CD4-positive, alpha-beta T cell treated with Interleukin-21 for 1 hour (primary cell): ENCODE measurements around the gene ADPRHL1.
"Not testable (repeated sequence)": the region's sequence is repeated elsewhere in the genome, so short reads cannot be mapped to it uniquely, and the experiment has no call there.

Experiments used
- DNase-seq: peaks from one replicate; pipeline ENCODE4 v3.0.0-alpha.2; 2020

Gene ADPRHL1

DNA sequence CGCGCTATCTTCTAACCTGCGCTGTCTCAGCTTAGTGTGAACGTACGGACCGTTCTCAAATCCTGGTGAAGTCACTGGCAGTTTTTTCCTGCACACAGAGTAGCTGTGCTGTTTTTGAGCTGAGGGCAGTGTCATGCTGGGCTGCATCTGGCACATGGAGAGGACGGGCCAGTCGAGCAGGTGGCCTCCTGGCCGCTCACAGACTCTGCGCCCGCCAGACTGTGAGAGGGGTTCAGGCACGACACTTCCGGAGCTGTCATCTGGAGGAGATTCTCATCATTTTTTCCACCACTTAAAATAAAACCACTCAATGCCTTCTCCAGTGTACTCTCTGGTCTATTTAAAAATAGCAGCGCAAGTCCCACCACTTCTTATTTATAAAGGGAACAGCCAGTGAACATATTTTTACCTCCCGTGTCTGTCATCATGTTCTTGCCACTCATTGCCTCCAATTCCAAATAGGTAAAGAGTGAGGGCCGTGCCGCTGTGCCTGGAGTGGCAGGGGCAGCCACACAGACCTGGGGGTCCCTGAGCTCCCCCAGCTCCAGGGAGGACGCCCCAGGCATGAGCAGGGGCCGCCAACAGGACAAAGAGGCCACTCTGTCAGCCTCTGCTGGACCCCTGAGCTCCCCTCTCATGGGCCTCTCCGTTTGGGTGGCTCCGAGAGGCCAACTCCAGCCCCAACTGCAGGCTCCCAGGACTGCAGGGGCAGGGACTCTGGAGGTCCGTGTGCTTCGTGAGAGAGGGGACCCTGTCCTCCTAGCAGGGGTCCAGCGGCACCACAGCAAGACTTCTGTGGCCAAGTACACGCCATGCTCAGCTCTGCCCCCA lies 52.5 kb downstream of the ADPRHL1 start:
- DNase-seq = no peak

- no peak for DNase-seq
Observed at GRCh38 chr13:113399755-113400149, 53.5 kb downstream of the ADPRHL1 start.

DNA sequence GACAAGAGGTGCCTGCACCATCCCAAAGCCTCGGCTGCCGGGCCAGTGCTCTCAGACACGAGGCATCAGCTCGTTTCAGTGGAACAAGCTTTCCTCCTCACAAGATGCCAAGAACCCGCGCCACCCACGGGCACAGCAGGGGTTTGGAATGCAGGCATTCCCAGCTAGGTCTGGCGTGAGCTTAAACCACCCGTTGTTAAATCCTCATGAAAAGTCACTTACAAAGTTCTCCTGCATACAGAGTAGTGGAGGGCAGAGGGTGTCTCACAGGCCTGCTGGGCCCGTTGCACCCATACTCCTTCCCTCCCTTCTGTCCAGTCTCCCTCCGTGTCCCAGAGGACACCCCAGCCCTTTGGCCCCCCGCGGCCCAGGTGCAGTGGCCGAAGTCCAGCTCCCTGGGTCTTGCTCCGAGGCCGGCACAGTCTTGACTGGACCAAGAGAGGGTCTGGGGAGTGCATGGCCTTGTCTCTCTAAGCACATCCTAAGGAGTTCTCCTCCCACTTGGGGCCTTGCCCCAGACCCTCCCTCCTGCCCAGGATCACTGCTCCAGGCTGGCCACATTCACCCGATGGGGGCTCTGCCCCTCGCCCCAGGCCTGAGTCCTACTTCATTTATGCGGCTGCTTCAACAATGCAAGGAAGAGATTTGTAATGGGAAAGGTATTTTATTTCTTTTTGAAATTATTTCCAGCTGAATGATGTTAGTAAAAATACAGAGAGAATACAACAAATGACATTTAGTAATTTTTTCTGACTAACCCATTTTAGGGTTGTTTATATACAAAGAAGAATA lies 54.1 kb downstream of the ADPRHL1 start:
- no peak for DNase-seq

DNA sequence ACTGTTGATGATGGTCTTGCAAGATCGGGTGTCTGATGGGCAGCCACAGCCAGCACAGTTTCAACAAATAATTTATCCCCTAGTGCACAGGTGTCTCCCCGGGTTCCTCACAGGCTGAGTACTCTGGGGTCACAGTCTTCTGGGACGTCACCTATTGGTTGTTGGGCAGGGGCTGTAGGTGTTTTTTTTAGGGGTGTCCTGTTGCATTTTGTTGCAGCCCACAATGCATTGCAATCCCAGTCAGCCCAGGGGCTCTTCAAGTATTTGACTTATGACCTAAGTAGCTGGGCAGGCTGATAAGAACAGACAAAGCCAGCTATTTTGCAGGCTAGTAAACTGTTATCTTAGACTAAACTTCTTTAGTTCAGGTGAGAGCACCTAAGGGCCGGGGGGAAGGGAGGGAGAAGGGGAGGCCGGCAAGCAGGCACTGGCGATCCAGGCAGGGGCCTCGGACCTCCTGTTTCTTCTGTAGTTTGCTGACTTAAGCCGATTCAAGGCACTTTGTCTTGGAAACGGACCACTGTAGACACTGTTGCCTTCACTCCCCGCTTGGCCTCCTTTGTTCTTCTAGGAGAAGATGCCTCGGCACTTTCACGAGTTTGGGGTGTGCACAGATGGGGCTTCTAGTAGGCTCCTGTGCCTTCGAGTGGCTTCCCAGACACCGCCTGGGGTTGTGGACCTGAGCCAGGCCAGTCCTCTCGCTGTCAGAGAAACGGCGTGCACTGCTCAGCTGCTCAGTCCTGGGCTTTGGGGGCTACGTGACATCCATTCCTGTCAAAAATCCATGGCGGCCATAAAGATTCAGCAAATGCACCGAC lies 55.5 kb downstream of the ADPRHL1 start:
- DNase-seq = no peak

DNA sequence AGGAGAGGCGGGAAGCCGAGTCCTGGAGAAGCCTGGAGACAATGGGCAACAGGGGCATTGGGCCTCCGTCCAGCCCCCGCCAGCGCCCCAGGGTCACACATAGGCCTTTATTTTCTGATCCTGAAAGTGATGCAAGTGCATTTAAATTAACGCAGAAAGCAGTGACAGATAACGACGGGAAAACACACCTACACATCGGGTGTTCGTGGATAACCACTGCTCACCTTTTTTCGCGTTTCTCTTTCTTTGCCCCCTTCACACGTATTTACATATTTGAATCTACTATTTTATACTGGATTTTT lies 59.0 kb downstream of the ADPRHL1 start:
- DNase-seq = no peak

- DNase-seq = peak; percentile 80
Observed at GRCh38 chr13:113393563-113394338, 59.5 kb downstream of the ADPRHL1 start.

DNA sequence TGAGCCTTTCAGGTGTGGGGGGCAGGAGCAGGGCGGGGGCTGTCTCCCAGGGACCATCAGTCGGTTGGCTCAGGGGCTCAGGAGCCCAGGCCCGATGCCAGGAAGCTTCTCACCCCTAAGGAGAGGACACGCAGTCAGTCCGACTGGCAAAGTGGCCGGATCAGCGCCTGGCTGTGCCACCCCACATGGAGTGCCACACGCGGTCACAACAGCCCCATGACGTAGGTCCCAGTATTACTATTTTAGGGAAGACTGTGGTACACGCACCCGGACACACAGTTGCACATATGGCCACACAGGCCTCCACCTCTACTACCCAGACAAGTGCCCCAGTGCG lies 60.1 kb downstream of the ADPRHL1 start:
- no peak for DNase-seq

DNA sequence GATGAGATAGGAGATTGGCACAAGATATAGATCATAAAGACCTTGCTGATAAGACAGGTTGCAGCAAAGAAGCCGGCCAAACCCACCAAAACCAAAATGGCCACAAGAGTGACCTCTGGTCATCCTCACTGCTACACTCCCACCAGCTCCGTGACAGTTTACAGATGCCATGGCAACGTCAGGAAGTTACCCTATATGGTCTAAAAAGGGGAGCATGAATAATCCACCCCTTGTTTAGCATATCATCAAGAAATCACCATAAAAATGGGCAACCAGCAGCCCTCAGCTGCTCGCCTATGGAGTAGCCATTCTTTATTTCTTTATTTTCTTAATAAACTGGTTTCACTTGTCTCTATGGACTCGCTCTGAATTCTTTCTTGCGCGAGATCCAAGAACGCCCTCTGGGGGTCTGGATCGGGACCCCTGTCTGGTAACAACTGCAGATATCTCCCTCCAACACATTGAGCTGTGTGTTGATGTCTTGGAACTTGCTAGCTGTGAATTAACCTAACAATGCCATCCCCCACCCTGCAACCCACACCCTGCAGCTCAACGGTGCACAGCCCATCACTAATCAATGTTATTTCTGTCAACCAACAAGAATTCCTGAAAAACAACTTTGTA lies 62.3 kb downstream of the ADPRHL1 start:
- no peak for DNase-seq

DNA sequence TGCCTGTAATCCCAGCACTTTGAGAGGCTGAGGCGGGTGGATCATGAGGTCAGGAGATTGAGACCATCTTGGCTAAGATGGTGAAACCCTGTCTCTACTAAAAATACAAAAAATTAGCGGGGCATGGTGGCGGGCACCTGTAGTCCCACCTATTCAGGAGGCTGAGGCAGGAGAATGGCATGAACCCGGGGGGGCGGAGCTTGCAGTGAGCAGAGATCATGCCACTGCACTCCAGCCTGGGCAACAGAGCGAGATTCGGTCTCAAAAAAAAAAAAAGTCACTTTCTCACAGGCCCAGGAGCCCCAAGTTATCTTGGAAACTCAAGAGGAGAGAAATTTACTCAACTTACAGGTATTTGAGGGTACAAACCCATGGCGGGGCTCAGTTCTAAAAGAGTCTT lies 63.7 kb downstream of the ADPRHL1 start:
- DNase-seq = not testable (repeated sequence)

- no peak for DNase-seq
Observed at GRCh38 chr13:113387396-113387795, 65.9 kb downstream of the ADPRHL1 start.

- DNase-seq = no peak
Observed at GRCh38 chr13:113383089-113383488, 70.2 kb downstream of the ADPRHL1 start.

- not testable (repeated sequence) for DNase-seq
Observed at GRCh38 chr13:113382542-113382941, 70.7 kb downstream of the ADPRHL1 start.

DNA sequence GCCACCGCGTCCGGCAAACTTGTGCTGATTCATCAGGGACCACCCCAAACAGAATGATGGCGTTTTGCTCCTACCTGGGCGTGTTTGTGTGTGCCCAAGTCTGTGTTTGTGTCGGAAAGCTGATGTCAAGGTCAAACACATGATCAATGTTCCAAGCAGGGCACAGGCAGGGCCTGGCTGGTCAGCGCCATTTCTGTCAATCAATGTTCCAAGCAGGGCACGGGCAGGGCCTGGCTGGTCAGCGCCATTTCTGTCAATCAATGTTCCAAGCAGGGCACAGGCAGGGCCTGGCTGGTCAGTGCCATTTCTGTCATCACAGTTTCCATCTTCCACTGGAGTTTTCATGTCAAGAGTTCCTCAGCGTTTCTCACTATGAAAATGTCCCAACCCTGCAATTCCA lies 74.5 kb downstream of the ADPRHL1 start:
- DNase-seq = no peak

DNA sequence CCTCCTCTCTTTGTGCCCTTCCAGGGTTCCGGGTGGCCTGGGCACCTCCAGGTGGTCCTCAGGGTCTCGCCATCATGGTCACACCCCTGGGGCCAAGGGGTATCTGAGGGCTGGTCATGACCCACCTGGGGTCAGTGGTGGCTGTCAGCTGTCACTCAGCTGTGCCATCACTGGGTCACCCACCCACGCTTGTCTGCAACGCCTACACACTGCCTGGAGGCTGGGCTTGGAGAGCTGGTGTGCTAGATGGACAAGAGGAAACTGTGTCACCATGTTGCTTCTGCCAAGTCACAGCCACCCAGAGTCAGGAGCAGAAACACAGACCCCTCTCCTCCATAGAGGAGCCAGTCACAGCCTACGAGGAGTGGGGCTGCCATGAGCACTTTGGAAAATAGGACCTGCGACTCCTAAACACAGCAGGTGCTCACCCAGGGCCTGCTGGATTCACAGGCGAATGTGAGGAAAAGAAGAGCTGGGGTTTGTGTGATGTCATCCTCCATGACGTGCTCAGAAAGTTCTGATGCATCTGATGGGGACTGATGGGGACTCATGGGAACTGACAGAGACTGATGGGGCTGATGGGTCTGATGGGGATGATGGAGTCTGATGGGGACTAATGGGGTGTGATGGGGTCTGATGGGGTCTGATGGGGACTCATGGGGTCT lies 78.6 kb downstream of the ADPRHL1 start:
- no peak for DNase-seq

- no peak for DNase-seq
Observed at GRCh38 chr13:113373811-113374485, 79.3 kb downstream of the ADPRHL1 start.

DNA sequence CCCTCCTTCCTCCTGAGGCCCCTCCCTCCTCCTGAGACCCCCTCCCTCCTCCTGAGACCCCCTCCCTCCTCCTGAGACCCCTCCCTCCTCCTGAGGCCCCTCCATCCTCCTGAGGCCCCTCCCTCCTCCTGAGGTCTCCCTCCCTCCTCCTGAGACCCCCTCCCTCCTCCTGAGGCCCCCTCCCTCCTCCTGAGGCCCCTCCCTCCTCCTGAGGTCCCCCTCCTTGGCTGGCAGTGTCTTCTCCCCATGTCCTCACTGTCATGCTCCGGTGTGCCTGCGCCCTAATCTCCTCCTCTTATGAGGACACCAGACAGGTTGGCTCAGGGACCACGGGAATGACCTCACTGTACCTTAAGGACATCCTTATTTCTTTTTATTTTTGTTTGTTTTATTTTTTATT lies 81.6 kb downstream of the ADPRHL1 start:
- DNase-seq = not testable (repeated sequence)

DNA sequence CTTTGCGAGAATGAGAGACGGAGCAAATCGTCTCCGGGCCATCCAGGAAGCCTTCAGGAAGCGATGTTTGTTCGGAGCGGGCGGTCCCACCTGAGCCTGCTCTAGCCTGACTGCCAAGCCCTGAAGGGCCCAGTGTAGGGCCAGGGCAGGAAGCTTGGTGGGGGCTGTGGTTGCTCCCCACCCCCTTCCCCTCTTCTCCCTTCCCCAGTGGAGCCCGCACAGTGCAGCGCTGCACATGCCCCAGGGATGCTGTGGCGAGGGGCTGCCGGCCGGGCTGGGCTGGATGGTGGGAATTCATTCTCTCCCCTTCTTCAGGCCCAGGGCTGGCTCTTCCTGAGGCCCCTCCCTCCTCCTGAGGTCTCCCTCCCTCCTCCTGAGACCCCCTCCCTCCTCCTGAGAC lies 82.2 kb downstream of the ADPRHL1 start:
- no peak for DNase-seq

DNA sequence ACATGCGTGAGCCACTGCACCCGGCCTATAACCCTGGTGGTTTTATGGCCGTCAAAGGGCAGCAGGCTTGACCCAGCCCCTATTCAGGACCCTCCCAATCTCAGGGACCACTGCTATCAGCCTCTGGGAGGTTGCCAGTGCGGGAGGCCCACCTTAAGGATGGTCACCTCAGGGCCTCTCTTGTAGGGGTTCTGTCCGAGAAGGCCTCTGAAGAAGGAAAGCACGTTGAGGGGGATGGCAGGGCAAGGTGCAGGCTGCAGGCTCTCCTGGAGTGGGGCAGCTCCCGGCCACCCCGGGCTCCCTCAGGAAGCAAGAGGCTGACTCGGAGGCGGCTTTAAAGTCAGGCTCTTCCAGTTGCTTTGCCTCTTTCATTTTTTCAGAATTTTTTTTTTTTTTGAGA lies 83.4 kb downstream of the ADPRHL1 start:
- DNase-seq = no peak

GRCh38 chr13:113369189-113369588 lies 84.1 kb downstream of the ADPRHL1 start:
- no peak for DNase-seq

DNA sequence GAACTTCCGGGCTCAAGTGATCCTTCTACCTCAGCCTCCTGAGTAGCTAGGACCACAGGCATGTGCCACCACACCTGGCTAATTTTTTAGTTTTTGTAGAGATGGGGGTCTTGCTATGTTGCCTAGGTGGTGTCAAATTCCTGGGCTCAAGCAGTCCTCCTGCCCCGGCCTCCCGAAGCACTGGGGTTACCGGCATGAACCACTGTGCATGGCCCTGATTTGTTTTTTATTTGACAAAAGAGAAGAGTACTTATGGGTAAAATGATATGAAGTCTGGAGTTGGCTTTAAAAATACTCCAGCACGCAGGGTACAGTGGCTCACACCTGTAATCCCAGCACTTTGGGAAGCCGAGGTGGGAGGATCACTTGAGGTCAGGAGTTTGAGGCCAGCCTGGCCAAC lies 84.9 kb downstream of the ADPRHL1 start:
- not testable (repeated sequence) for DNase-seq

DNA sequence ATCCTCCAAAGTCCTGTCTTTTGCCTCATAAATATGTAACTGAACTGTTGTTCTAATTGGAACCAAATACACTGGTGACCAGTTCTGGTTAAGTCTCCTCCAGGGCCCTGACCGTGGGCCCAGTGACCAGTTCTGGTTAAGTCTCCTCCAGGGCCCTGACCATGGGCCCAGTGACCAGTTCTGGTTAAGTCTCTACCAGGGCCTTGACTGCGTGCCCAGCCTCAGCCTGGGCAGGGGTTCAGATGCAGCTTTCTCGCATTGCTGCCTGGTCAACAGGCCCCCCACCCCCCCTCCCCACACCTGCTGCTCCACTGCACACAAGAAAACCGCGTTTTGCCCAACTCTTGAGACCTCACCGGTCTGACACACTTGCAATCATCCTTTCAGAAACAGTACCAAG lies 85.5 kb downstream of the ADPRHL1 start:
- DNase-seq = no peak
